Measurements from ENCODE around the gene ISYNA1. TPM values are rescaled to one million over a fixed set of nuclear protein-coding genes. Genes with fewer than 3 reads are reported as not detected.
"Not testable (repeated sequence)": the region's sequence is repeated elsewhere in the genome, so short reads cannot be mapped to it uniquely, and the experiment has no call there.

Gene ISYNA1
- total RNA-seq, 1 experiment from 2014 or later, result 236 TPM

DNA sequence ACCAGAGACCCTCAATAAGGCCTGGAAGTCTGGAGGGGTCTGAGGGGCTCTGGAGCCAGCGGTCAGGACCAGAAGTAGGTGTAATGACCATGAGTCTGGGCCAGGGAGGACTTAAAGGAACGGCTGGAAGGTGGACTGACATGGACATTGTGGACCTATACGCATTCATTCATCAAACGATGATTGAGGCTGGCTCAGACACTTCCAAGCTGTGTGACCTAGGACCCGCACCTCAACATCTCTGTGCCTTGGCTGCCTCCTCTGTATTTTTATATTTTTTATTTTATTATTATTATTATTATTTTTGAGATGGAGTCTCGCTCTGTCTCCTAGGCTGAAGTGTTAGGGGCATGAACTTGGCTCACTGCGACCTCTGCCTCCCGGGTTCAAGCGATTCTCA is 31.2 kb downstream of the ISYNA1 start (continued):
- TF ChIP-seq, protein P1, sequence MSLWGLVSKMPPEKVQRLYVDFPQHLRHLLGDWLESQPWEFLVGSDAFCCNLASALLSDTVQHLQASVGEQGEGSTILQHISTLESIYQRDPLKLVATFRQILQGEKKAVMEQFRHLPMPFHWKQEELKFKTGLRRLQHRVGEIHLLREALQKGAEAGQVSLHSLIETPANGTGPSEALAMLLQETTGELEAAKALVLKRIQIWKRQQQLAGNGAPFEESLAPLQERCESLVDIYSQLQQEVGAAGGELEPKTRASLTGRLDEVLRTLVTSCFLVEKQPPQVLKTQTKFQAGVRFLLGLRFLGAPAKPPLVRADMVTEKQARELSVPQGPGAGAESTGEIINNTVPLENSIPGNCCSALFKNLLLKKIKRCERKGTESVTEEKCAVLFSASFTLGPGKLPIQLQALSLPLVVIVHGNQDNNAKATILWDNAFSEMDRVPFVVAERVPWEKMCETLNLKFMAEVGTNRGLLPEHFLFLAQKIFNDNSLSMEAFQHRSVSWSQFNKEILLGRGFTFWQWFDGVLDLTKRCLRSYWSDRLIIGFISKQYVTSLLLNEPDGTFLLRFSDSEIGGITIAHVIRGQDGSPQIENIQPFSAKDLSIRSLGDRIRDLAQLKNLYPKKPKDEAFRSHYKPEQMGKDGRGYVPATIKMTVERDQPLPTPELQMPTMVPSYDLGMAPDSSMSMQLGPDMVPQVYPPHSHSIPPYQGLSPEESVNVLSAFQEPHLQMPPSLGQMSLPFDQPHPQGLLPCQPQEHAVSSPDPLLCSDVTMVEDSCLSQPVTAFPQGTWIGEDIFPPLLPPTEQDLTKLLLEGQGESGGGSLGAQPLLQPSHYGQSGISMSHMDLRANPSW (CRISPR knock-in tag; conservative IDR thresholded peaks at IDR 0.05; ENCODE audit: low read depth), result no peak
- no peak for TF ChIP-seq ZNF232 (CRISPR knock-in tag; IDR thresholded peaks at IDR 0.05)

DNA sequence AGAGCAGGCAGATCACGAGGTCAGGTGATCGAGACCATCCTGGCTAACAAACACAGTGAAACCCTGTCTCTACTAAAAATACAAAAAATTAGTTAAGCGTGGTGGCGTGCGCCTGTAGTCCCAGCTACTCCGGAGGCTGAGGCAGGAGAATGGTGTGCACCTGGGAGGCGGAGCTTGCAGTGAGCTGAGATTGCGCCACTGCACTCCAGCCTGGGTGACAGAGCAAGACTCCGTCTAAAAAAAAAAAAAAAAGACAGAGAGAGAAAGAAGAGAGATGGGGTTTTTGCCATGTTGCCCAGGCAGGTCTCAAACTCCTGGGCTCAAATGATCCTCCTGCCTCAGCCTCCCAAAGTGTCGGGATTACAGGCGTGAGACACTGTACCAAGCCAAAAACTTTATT is 32.2 kb downstream of the ISYNA1 start:
- DNase-seq (ENCODE audit: low spot score); H3K27me3 Mint-ChIP-seq (ENCODE audit: low read depth); H3K4me1 Mint-ChIP-seq; H3K36me3 Mint-ChIP-seq; ATAC-seq; H3K4me3 Mint-ChIP-seq; H3K9me3 Mint-ChIP-seq; H3K27ac Mint-ChIP-seq; POLR2A ChIA-PET: not testable (repeated sequence)
- CTCF ChIA-PET, result interaction anchor here (0.7 to 0.9 kb wide), 3 partner anchors 9 to 91 kb away, joined by 3 read pairs; no protein-coding TSS in a partner anchor

DNA sequence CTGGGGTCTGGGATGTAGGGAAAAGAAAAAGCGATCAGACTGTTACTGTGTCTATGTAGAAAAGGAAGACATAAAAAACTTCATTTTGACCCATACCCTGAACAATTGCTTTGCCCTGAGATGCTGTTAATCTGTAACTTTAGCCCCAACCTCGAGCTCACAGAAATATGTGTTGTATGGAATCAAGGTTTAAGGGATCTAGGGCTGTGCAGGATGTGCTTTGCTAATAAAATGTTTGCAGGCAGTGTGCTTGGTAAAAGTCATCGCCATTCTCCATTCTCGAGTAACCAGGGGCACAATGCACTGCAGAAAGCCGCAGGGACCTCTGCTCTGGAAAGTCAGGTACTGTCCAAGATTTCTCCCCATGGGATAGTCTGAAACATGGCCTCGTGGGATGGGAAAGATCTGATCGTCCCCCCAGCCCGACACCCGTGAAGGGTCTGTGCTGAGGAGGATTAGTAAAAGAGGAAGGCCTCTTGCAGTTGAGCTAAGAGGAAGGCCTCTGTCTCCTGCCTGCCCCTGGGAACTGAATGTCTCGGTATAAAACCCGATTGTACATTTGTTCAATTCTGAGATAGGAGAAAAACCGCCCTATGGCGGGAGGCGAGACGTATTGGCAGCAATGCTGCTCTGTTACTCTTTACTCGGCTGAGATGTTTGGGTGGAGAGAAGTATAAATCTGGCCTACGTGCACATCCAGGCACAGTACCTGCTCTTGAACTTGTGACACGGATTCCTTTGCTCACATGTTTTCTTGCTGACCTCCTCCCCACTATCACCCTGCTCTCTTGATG is 35.3 kb downstream of the ISYNA1 start:
- not testable (repeated sequence) for H3K27ac Mint-ChIP-seq; DNase-seq (ENCODE audit: low spot score); ATAC-seq; H3K36me3 Mint-ChIP-seq; H3K4me3 Mint-ChIP-seq; H3K9me3 Mint-ChIP-seq; H3K4me1 Mint-ChIP-seq; H3K27me3 Mint-ChIP-seq (ENCODE audit: low read depth)
- CTCF ChIA-PET, result interaction anchor here (0.6 to 6.6 kb wide), 16 partner anchors 9 to 211 kb away, joined by 3 to 73 read pairs (median 4); partner anchors contain the start of genes GDF15, JUND and LSM4
- POLR2A ChIA-PET, result interaction anchor here (1.0 kb wide), 1 partner anchor 17 kb away, joined by 3 read pairs; the partner anchor contains the start of gene GDF15

DNA sequence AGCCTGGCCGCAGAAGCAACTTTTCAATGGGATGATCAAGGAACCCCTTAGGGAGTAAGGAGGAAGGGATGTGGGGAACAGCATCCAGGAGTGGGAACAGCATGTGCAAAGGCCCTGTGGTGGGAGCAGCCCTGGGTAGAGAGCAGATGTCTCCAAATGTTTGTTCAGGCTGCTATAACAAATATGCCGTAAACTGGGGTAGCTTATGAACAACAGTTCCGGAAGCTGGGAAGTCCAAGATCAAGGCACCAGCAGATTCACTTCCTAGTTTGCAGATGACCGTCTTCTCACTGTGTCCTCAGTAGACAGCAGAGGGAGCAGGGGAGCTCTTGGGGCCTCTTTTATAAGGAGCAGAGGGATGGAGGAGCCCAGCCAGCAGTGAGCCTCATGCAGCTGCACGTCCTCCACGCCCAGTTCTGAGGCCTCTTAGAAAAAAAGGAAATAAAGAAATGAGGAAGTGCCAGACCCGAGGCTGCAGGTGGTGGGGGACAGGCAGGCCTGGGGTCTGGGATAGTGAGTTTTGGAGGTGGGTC is 36.3 kb downstream of the ISYNA1 start:
- Mint-ChIP-seq H3K27me3 (ENCODE audit: low read depth) (peaks cover 3% of the 10 kb centered on the region; the same call in 1 of the 2 replicates), H3K27ac (no peak overlapping the region), H3K4me1 (peaks cover 8% of the 10 kb centered on the region), H3K36me3 (no peaks in the 10 kb centered on the region), H3K4me3 (no peak overlapping the region), H3K9me3 (no peaks in the 10 kb centered on the region)
- POLR2A ChIA-PET, result interaction anchor here (1.0 kb wide), 1 partner anchor 16 kb away, joined by 3 read pairs; the partner anchor contains the start of gene GDF15
- CTCF ChIA-PET, result interaction anchor here (0.5 to 6.6 kb wide), 28 partner anchors 9 to 250 kb away, joined by 3 to 73 read pairs (median 4); partner anchors contain the start of genes GDF15, JUND, LSM4 and SSBP4
- TF ChIP-seq PRRX2 (CRISPR knock-in tag; IDR thresholded peaks at IDR 0.05) (no peak), CREM (CRISPR knock-in tag; IDR thresholded peaks at IDR 0.05) (no peak), ZBTB21 (CRISPR knock-in tag; IDR thresholded peaks at IDR 0.05; ENCODE audit: borderline replicate concordance) (no peak), GTF2I (CRISPR knock-in tag; conservative IDR thresholded peaks at IDR 0.05) (peak; percentile 93), JUN (CRISPR knock-in tag; IDR thresholded peaks at IDR 0.05) (no peak), JAZF1 (CRISPR knock-in tag; IDR thresholded peaks at IDR 0.05) (no peak), ZNF263 (CRISPR knock-in tag; IDR thresholded peaks at IDR 0.05; ENCODE audit: low read depth) (no peak)
- TF ChIP-seq, protein P2, sequence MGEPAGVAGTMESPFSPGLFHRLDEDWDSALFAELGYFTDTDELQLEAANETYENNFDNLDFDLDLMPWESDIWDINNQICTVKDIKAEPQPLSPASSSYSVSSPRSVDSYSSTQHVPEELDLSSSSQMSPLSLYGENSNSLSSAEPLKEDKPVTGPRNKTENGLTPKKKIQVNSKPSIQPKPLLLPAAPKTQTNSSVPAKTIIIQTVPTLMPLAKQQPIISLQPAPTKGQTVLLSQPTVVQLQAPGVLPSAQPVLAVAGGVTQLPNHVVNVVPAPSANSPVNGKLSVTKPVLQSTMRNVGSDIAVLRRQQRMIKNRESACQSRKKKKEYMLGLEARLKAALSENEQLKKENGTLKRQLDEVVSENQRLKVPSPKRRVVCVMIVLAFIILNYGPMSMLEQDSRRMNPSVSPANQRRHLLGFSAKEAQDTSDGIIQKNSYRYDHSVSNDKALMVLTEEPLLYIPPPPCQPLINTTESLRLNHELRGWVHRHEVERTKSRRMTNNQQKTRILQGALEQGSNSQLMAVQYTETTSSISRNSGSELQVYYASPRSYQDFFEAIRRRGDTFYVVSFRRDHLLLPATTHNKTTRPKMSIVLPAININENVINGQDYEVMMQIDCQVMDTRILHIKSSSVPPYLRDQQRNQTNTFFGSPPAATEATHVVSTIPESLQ (CRISPR knock-in tag; IDR thresholded peaks at IDR 0.05), result no peak
- no peak for DNase-seq (ENCODE audit: low spot score)
- peak; percentile 87 for ATAC-seq

DNA sequence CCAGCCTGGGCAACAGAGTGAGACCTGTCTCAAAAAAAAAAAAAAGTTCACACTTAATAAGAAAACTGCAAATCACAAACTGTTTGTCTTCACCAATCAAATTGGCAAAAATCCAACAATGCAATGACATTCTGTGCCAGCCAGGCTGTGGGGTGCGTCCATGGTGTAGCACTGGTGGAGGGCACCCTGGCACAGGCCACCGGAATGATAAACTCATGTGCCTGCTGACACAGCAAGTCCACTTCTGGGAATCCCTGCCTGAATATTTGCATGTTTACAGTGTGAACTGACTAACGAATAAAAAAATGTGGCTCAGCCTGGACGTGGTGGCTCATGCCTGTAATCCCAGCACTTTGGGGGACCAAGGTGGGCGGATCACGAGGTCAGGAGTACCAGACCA is 38.9 kb downstream of the ISYNA1 start:
- POLR2A ChIA-PET, result interaction anchor here (1.0 kb wide), 1 partner anchor 15 kb away, joined by 3 read pairs; no protein-coding TSS in a partner anchor
- Mint-ChIP-seq H3K4me3 (no peak overlapping the region), H3K36me3 (no peaks in the 10 kb centered on the region), H3K9me3 (no peaks in the 10 kb centered on the region), H3K4me1 (peaks cover 8% of the 10 kb centered on the region), H3K27me3 (ENCODE audit: low read depth) (peaks cover 3% of the 10 kb centered on the region; the same call in 1 of the 2 replicates), H3K27ac (no peak overlapping the region)
- CTCF ChIA-PET, result interaction anchor here (1.4 to 6.6 kb wide), 4 partner anchors 10 to 70 kb away, joined by 3 to 73 read pairs (median 18); partner anchors contain the start of gene GDF15
- DNase-seq (ENCODE audit: low spot score) (no peak), ATAC-seq (no peak)
- TF ChIP-seq NFE2L1 (CRISPR knock-in tag; IDR thresholded peaks at IDR 0.05), result no peak
- TF ChIP-seq, protein P3, sequence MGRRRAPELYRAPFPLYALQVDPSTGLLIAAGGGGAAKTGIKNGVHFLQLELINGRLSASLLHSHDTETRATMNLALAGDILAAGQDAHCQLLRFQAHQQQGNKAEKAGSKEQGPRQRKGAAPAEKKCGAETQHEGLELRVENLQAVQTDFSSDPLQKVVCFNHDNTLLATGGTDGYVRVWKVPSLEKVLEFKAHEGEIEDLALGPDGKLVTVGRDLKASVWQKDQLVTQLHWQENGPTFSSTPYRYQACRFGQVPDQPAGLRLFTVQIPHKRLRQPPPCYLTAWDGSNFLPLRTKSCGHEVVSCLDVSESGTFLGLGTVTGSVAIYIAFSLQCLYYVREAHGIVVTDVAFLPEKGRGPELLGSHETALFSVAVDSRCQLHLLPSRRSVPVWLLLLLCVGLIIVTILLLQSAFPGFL (CRISPR knock-in tag; IDR thresholded peaks at IDR 0.05; ENCODE audit: borderline replicate concordance), result no peak
- TF ChIP-seq GABPB1 (CRISPR knock-in tag; IDR thresholded peaks at IDR 0.05), result no peak
- TF ChIP-seq, protein P2 (CRISPR knock-in tag; IDR thresholded peaks at IDR 0.05), result no peak
- no peak for TF ChIP-seq TP53 (CRISPR knock-in tag; IDR thresholded peaks at IDR 0.05)
- TF ChIP-seq, protein P4, sequence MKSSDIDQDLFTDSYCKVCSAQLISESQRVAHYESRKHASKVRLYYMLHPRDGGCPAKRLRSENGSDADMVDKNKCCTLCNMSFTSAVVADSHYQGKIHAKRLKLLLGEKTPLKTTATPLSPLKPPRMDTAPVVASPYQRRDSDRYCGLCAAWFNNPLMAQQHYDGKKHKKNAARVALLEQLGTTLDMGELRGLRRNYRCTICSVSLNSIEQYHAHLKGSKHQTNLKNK (CRISPR knock-in tag; IDR thresholded peaks at IDR 0.05), result no peak

All from WTC11 (cell line).